GM21717 (cell line): ENCODE measurements around the gene SART1.

Experiments used
- ATAC-seq: cut with Tn5 transposase; IDR thresholded peaks from one replicate; pipeline ENCODE4 v1.9.1; 2021; ENCODE audit warnings: mild to moderate bottlenecking, moderate library complexity; ENCODE audit not compliant: unreplicated experiment

The SART1 gene, protein sequence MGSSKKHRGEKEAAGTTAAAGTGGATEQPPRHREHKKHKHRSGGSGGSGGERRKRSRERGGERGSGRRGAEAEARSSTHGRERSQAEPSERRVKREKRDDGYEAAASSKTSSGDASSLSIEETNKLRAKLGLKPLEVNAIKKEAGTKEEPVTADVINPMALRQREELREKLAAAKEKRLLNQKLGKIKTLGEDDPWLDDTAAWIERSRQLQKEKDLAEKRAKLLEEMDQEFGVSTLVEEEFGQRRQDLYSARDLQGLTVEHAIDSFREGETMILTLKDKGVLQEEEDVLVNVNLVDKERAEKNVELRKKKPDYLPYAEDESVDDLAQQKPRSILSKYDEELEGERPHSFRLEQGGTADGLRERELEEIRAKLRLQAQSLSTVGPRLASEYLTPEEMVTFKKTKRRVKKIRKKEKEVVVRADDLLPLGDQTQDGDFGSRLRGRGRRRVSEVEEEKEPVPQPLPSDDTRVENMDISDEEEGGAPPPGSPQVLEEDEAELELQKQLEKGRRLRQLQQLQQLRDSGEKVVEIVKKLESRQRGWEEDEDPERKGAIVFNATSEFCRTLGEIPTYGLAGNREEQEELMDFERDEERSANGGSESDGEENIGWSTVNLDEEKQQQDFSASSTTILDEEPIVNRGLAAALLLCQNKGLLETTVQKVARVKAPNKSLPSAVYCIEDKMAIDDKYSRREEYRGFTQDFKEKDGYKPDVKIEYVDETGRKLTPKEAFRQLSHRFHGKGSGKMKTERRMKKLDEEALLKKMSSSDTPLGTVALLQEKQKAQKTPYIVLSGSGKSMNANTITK

DNA sequence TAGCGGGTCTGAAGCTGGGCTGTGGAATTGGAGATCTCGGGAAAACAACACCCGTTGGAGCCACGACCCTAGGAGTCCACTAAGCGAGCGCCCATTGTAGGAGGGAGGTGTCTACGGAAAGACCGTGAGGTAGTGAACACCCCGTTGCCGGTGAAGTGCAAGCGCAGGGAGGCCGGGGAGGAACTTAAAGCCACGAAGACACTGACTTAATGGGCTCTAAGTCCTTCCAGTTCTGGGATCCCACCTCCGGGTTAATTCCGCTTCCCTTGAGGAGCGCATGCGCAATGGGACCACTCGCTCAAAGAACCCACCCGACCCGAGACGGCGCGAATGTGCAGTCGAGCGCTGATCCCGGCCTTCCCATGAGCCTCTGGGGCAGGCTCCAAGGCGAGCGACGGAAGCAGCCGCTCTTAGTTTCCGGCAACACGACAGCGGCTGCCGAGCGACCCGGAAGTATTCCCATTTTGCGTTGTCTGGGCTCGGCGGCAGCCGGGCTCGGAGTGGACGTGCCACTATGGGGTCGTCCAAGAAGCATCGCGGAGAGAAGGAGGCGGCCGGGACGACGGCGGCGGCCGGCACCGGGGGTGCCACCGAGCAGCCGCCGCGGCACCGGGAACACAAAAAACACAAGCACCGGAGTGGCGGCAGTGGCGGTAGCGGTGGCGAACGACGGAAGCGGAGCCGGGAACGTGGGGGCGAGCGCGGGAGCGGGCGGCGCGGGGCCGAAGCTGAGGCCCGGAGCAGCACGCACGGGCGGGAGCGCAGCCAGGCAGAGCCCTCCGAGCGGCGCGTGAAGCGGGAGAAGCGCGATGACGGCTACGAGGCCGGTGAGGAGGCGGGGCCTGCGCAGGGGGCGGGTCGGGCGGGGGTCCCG lies at the start of gene SART1:
SART1 (plus strand) TSS at position 468 of the 874 bp plus-strand sequence; CDS start at position 515, 47 bp downstream.
- ATAC-seq = peak; percentile 63

DNA sequence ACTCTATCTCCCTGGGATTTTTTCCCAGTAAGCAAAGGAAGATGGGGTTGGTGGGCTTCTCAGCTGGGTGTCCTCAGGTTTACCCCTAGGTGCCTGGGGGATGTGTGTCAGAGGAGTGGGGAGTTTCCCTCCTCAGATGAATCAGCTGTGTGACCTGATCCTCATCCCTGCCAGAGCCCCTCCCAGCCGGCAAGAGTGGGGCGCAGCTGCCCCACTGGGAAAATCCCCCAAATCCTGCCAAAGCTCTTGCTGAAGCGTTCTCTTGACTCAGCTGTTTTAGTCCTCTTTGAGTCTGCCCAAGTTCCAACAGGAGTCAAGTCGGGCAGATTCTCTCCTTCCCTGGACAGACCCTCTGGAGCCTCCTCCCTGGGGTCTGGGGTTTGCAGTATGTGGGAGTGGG lies 48.7 kb upstream of the SART1 start:
- ATAC-seq = no peak

DNA sequence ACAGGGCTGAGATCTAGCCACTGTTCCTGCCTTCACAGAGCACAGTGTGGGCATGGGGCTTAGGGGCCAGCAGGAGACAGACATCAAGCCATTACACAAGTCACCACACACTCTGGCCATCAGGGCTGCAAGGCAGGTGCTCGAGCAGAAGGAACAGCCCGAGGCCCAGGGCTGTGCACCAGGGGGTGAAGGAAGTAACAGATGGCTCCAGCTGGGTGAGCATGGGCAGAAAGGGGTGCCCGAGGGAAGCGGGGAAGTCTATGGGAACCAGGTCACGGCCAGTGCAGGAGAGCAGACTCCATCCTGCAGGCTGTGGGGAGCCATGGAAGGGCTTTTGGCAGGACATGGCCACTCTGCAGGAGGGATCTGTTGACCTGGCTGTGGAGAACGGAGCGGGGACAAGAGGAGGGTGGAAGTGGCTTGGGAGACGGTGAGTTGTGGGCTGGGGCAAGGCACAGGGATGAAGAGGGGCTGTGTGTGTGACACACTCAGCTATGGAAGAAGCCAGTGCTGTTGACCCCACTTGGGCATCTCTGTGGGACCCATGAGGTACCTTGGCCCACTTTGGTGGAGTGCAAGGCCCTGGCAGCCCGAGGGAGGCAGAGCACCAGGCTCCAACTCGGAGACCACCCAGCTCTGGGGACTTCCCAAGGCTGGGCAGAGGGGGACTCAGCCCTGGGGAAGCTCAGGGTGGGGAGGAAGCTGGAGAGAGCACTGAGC lies 46.3 kb upstream of the SART1 start:
- ATAC-seq = no peak

DNA sequence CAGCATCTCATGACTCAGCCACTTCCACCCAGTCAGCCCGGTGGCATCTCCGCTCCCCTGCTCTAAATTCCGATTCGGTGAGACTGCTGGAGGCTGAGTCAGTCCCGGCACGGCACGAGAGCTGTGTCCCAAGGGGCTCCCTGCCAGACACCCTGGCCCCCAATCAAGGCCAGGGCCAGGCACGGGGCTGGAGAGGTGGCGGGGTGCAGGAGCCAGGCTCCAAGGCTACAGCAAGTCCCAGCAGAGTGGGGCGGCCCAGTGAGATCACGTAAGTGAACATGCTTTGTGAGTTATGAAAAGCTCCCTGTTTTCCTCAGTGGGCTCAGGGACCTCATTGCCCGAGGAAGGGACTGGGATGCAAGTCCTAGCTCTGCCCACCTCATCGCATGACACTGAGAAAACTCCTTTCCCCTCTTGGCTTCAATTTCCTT lies 45.7 kb upstream of the SART1 start:
- no peak for ATAC-seq

DNA sequence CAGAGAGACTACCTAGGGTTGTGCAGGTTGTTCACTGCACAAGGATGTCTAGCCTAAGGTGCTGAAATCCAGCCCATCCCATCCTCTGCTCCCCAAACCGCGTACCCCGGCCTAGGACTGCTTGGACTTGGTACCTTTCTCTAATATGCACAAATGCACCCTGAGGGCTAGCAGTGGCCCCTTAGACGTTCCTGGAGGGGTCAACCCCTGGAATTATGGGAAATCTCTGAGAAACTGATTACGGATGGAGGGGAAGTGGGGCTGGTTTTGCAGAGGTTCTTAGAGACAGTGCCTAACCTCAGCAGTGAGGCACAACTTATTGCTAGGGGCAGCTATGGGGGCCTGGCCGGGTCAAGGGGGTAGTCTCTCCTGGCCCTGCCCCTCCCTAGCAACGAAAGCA lies 45.1 kb upstream of the SART1 start:
- ATAC-seq = no peak

DNA sequence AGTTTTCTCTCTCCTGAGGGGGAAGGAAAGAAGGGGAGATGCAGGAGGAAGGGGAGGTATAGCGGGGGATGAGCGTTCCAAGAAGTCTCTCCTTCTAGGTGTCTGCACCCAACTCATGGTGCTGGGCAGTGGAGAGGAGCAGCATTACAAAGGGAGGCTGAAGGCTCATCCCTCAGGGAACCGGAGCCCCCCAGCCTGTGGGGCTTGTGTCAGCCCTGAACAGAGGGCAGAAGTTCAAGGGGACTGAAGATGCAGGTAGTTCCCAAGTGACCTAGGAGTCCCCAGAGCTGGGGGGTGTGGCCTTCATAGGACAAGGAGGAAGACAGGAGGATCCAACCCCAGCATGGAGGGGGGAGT lies 44.5 kb upstream of the SART1 start:
- ATAC-seq = no peak

DNA sequence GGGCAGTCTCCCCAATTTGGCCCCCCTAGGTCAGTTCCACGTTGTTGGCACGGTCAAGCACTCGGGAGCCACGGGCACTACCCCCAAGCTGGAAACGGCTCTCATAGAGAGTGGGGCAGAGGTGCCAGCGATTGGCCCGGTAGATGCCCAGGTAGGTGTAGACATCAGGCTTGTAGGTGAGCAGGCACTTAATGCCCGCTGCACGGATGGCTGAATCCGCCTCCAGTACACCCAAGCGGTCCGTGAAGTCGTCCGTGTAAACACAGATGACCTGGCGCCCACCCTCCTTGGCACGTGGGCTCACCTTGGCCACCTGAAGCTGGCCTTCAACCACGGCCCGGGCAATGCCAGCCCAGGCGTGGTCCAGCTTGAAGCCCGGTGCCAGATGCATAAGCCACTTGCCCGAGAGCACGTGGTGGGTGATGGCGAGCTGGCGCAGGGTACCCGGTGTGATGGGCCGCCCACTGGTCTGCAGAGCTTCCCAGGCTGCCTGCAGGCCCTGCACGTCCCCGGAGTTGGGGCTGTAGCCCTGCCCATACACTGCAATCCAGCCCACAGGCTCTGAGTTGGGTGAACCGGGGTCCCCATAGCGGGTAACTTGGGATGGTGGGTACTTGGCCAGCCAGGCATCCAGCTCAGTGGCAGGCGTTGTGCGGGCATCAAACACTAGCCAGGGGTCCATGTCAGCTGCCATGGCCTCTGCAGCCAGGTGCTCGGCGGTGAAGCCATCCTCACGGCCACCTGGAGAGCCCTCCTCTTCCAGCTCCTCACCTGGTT lies 43.9 kb upstream of the SART1 start:
- no peak for ATAC-seq

DNA sequence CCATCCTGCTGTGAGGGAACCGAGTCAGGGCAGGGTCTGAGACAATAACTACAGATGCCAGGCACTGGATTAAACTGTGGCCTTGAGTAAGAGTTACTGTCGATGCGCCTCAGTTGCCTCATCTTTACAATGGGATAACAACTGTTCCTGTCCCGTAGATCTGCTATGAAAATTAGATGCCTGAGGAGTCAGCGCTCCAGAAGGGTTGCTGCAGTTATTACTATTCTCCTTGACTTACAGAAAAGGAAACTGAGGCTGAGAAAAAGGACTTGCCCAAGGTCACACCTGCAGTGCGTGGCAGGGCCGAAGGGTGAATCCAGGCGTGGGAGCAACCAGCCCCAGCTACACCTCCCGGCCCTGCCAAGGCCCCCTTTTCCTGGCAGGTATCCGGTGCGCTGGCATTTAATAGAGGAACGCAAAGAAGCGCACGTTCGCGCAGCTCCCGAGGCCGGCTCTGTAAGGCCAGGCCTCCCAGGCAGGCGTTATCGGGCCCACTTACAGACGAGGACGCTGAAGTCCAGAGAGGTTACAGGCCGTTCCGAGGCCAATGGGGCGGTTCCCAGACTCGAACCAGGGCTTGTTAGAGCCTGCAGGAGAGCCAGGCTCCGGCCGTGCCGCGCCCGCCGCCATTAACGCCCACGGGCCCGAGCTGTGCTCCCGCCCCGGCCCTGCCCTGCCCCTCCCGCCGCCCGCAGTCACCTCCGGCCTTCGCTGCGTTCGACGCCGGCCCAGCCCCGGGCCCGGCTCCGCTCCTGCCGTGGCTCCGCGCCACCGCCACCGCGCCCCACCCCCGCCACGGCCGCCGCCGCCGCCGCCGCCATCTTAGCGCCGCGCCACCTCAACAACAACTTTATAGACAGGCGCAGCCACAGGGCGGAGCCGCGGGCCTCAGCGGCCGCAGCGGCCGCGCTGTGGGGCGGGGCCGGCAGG lies 43.1 kb upstream of the SART1 start, which contains the start of gene C11orf68:
C11orf68 (minus strand) TSS at position 852 of the 930 bp plus-strand sequence; CDS start at position 821, 31 bp downstream.
- ATAC-seq = peak; percentile 37

DNA sequence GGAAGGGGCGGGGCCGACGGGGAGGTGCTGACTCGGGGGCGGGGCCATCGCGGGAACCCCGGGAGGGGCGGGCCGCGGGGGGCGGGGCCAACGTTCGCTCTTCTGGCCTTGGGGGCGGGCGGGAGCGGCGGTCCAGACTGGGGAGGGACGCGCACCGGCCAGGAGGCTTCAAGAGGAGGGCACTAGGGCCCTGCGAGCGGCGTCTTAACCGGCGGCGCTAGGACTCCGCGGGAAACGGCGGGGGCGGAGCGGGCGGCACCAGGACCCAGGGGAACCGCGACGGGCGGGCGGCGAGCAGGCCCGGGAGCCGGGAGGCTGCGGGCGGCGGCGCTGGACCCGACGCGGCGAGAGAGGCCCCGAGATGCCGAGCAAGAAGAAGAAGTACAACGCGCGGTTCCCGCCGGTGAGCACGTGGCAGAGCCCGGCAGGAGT lies 42.4 kb upstream of the SART1 start, which contains the start of gene DRAP1:
DRAP1 (plus strand) TSS at position 286 of the 432 bp plus-strand sequence; CDS start at position 362, 76 bp downstream.
- ATAC-seq = peak; percentile 69

DNA sequence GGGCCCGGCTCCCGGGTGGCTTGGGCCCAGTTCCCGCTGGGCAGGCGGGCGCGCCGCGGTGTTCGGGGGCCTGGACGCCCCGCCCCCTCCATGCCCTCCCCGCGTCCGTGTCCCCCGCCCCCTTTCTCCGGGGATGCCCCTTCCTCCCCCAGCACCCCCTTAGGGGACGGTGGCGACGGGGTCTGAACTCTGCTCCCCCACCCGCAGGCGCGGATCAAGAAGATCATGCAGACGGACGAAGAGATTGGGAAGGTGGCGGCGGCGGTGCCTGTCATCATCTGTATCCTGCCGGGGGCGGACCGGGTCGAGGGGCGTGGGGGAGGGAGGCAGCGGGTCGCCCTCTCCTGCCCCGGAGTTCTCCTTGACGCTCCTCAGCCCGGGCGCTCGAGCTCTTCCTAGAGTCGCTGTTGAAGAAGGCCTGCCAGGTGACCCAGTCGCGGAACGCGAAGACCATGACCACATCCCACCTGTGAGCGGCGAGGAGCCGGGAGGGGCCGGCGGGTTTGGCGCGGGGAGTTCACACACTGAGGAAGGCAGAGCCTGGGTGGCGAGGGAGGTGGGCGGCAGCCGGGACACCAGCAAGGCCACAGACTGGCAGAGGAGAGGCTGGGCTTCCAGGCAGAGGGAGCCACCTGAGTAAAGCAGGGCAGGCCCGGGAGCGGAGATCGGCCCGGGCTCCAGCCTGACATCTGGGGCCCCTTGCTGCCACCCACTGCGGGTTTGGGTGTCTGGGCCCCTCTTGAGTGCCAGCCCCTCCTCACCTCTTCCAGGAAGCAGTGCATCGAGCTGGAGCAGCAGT lies 41.8 kb upstream of the SART1 start:
- ATAC-seq = peak; percentile 35

DNA sequence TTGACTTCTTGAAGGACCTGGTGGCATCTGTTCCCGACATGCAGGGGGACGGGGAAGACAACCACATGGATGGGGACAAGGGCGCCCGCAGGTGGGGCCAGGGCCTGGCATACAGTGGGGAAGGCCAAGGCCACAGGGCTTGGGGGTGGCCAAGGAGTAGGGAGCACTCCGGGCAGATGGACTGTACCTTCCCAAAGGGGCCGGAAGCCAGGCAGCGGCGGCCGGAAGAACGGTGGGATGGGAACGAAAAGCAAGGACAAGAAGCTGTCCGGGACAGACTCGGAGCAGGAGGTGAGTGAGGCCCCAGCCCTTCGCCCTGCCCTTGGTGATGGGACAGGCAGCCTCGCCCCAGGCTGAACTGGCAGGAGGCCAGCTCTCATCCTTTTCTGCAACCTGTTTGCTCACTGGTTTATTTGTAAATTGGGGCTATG lies 41.1 kb upstream of the SART1 start:
- no peak for ATAC-seq

DNA sequence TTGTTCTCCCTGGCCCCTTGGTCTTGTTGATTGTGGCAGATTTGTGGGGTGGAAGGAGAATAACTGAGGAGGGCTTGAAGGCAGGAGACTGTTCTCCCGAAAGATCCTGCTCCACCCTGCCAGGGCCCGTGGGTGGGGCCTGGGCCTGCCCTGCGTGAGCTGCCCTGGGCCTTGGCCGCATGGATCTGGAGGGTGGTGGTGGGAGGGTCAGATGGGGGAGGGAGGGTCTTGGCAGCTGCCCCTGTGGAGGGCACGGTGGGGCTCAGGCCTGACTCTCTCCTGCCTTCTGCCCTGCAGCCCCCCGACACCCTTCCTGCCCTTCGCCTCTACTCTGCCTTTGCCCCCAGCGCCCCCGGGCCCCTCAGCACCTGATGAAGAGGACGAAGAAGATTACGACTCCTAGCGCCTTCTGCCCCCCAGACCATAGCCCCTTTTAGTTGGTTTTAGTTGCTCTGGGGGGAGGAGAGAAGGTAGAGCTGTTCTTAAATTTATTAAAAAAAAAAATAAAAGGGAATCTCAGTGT lies 40.4 kb upstream of the SART1 start:
- no peak for ATAC-seq

DNA sequence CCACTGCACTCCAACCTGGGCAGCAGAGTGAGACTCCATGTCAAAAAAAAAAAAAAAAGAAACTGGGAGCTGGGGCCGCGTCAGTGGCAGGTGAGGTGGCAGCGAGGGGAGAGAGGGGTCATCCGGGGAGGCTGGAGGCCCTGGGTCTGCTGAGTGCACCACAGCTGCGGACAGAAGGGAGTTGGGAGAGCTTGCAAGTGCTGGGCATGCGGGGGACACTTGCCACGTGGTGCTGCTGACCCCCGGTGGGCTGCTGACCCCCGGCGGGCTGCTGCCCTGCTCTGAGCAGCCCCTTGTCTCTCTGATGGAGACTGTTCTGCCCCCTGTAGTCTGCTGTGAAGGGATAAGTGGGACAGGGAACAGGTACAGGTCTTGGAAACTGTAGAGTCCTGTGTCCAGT lies 39.7 kb upstream of the SART1 start:
- ATAC-seq = no peak

DNA sequence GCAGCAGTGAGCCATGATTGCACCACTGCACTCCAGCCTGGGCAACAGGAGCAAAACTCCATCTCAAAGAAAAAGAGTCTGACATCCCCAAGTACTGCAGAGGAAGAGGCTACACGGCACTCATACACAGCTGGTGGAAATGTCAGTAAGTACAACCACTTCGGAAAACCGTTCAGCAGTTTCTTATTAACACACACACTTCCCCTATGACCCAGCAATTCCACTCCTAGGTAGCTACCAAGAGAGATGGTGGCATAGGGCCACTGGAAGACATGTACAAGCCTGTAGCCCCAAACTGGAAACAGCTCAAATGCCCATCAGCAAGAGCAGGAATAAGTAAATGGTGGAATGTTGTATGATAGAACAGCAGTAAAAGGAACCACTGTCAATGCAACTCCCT lies 39.0 kb upstream of the SART1 start:
- ATAC-seq = no peak

DNA sequence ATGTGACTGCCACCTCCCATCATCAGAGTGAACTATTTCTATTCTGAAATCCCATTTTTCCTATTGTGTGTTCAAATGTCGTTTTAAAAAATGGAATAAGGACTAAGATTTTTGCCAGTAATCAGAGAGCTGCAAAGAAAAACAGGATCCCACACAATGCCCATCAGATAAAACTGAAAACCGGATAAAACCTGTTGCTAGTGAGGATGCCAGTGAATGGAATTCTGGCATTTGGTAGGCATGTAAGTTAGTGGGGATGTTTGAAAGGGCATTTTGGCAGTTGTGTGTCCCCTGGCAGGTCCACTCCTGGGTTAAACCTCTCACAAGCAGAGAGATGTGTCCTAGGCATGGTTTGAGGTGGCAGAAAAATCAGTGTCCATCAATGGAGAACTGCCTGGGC lies 36.1 kb upstream of the SART1 start:
- ATAC-seq = no peak

DNA sequence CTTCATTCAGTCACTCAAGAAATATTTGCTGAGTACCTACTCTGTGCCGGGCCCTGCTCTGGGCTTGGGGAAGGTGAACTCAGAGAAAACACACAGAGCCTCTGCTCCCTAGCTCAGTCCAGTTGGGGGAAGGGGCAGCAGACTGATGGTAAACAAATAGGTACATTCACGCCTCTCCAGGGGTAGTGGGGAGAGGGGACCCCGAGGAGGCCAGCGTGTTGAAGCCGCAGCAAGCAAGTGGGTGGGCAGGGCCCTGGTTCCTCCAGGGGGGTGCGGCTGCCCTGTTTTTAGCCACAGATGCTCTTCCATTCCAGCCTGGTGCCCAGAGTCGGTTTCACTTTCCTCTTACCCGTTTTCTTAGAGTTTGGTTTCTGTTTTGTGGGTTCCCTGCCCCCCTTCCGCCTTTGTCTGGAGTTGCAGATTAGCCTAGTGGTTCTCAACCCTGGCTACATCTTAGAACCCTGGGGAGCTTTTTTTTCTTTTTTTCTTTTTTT lies 33.6 kb upstream of the SART1 start:
- peak; percentile 70 for ATAC-seq

DNA sequence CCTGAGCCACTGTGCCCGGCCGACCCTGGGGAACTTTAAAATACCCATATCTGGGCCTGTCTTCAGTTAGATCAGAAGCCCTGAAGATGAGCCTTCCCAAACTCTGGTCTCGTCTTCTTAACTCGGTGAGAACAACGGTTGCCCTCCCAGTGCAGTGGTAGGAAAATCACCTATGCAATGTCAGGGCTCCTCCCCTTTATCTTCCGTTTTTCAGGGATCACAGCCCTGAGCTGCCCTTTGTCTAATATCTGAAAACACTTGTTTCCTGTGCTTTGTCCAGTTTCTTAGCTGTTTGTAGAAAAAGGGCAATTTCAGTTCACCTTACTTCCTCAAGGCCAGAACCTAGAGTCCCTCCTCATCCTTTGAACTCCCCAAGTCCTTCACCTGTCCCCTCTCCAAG lies 32.9 kb upstream of the SART1 start:
- ATAC-seq = no peak
